ENCODE measurements around the gene SERPINA1. TPM values are rescaled to one million over a fixed set of nuclear protein-coding genes. Genes with fewer than 3 reads are reported as not detected.
A peak's percentile ranks its signal among the peaks of the same experiment; 100 is the strongest.

The SERPINA1 gene
- total RNA-seq, 1 experiment from 2014 or later = 9.1 TPM

- CTCF ChIA-PET = interaction anchor here (1.4 to 1.6 kb wide), 2 partner anchors 9 to 33 kb away, joined by 3 to 4 read pairs; no protein-coding TSS in a partner anchor
- H3K9me3 ChIP-seq (ENCODE audit: control insufficient read depth in 1 of 2, insufficient read depth in 1 of 2, low read depth in 1 of 2, low read length in 2 of 2) = no peaks in the 10 kb centered on the region
- no peak overlapping the region; the same call in 1 of the 2 replicates for H3K27ac ChIP-seq (ENCODE audit: low read depth, low read length)
- H3K36me3 ChIP-seq (ENCODE audit: control insufficient read depth in 1 of 2, insufficient read depth in 2 of 2, low read length in 2 of 2) = no peaks in the 10 kb centered on the region
- RAD21 ChIA-PET (ENCODE audit: low non-redundant PET in 1 of 2, low total read pairs in 2 of 2, uncharacterized antibody in 2 of 2, unreplicated experiment in 2 of 2) = no interaction called here
- no peaks in the 10 kb centered on the region for H3K9me2 ChIP-seq (ENCODE audit: insufficient read depth)
- H3K9ac ChIP-seq (ENCODE audit: low read length) = no peak overlapping the region
- peak; percentile 63 for ATAC-seq
- peak overlapping the region; percentile 65 for H3K4me2 ChIP-seq (ENCODE audit: low read length)
- no peaks in the 10 kb centered on the region for H4K20me1 ChIP-seq (ENCODE audit: insufficient read depth)
- peaks cover 10 to 27% of the 10 kb centered on the region in 2 experiments for H3K4me1 ChIP-seq (ENCODE audit: control insufficient read depth in 1 of 2, insufficient read depth in 2 of 2, low read length in 2 of 2)
- POLR2A ChIA-PET = no interaction called here
- no peak for DNase-seq (ENCODE audit: low read depth, low spot score)
- peak overlapping the region; percentile 10 to 12; a peak in 2 of 4 replicates for H3K4me3 ChIP-seq (replicated peaks in 1 of 2; ENCODE audit: low read depth in 1 of 2, low read length in 2 of 2)
- no peak overlapping the region for H2AFZ ChIP-seq (ENCODE audit: low read depth, low read length, poor library complexity, severe bottlenecking)
- no TSS peak for BruUV-seq (replicated peaks)
- intact Hi-C loops (cut with micrococcal nuclease) = no loop called here
- H3K27me3 ChIP-seq (ENCODE audit: insufficient read depth, low read length) = no peaks in the 10 kb centered on the region
- no peaks in the 10 kb centered on the region for H3K79me2 ChIP-seq (ENCODE audit: insufficient read depth, low read length)
- TF ChIP-seq ZFX (IDR thresholded peaks at IDR 0.05) (no peak), SIN3A (IDR thresholded peaks at IDR 0.05; ENCODE audit: low read depth) (no peak; the same call in 1 of the 2 replicates), RAD21 (IDR thresholded peaks at IDR 0.05; ENCODE audit: low read depth) (no peak), POLR2AphosphoS5 (IDR thresholded peaks at IDR 0.05; ENCODE audit: low read depth, low read length) (0 out of 2 replicates have a peak, but pooled peaks have one; percentile 47), ELF1 (IDR thresholded peaks at IDR 0.05; ENCODE audit: borderline replicate concordance, low read depth) (no peak; the same call in 1 of the 2 replicates), YY1 (IDR thresholded peaks at IDR 0.05; ENCODE audit: extremely low read depth, insufficient replicate concordance, low read depth, low read length) (no peak), CTCF (IDR thresholded peaks at IDR 0.05 in 2 of 3, conservative IDR thresholded peaks at IDR 0.05 in 1 of 3; ENCODE audit: borderline replicate concordance in 1 of 3, insufficient read depth in 1 of 3, low read depth in 2 of 3, low read length in 2 of 3) (no peak), POLR2A (IDR thresholded peaks at IDR 0.05; ENCODE audit: borderline replicate concordance, extremely low read depth, insufficient read depth, insufficient read length) (no peak), EZH2 (IDR thresholded peaks at IDR 0.05) (no peak), EZH2phosphoT487 (IDR thresholded peaks at IDR 0.05; ENCODE audit: borderline replicate concordance) (no peak), SRF (IDR thresholded peaks at IDR 0.05; ENCODE audit: low read depth) (no peak), CBX3 (IDR thresholded peaks at IDR 0.05; ENCODE audit: low read depth) (no peak), ZNF274 (IDR thresholded peaks at IDR 0.05; ENCODE audit: low read depth, low read length) (no peak), ZBTB33 (IDR thresholded peaks at IDR 0.05; ENCODE audit: extremely low read depth, insufficient replicate concordance, low read length) (no peak), TCF7L2 (IDR thresholded peaks at IDR 0.05; ENCODE audit: borderline replicate concordance, extremely low read depth, insufficient read depth, insufficient read length) (no peak), JUND (IDR thresholded peaks at IDR 0.05) (no peak), REST (IDR thresholded peaks at IDR 0.05; ENCODE audit: low read depth) (no peak), FOSL1 (IDR thresholded peaks at IDR 0.05; ENCODE audit: low read depth) (no peak), SP1 (IDR thresholded peaks at IDR 0.05; ENCODE audit: low read depth) (peak; percentile 36; the same call in 1 of the 2 replicates), MAX (IDR thresholded peaks at IDR 0.05) (0 out of 2 replicates have a peak, but pooled peaks have one; percentile 42)
These were observed 2.1 kb upstream of the SERPINA1 start for GRCh38 chr14:94390372-94391086.

Measured in HCT116 (cell line).